Measurements from ENCODE around the gene XK. TPM values are rescaled to one million over a fixed set of nuclear protein-coding genes. Genes with fewer than 3 reads are reported as not detected.
A peak's percentile ranks its signal among the peaks of the same experiment; 100 is the strongest.
"Not testable (repeated sequence)": the region's sequence is repeated elsewhere in the genome, so short reads cannot be mapped to it uniquely, and the experiment has no call there.

XK gene
- total RNA-seq, 2 experiments from 2014 or later: 0.07 TPM; not detected in 1

GRCh38 chrX:37644381-37645305, 40.9 kb upstream of the XK start:
- TF ChIP-seq, protein P1, sequence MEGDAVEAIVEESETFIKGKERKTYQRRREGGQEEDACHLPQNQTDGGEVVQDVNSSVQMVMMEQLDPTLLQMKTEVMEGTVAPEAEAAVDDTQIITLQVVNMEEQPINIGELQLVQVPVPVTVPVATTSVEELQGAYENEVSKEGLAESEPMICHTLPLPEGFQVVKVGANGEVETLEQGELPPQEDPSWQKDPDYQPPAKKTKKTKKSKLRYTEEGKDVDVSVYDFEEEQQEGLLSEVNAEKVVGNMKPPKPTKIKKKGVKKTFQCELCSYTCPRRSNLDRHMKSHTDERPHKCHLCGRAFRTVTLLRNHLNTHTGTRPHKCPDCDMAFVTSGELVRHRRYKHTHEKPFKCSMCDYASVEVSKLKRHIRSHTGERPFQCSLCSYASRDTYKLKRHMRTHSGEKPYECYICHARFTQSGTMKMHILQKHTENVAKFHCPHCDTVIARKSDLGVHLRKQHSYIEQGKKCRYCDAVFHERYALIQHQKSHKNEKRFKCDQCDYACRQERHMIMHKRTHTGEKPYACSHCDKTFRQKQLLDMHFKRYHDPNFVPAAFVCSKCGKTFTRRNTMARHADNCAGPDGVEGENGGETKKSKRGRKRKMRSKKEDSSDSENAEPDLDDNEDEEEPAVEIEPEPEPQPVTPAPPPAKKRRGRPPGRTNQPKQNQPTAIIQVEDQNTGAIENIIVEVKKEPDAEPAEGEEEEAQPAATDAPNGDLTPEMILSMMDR (IDR thresholded peaks at IDR 0.05): no peak
- H3K4me3 Mint-ChIP-seq: no peak overlapping the region
- ATAC-seq (no peak), DNase-seq (no peak)
- intact Hi-C loops (cut with micrococcal nuclease): no loop called here
- CTCF ChIA-PET: no interaction called here
- no peaks in the 10 kb centered on the region for H3K27me3 Mint-ChIP-seq
- H3K27ac Mint-ChIP-seq: no peak overlapping the region
- no peaks in the 10 kb centered on the region for H3K36me3 Mint-ChIP-seq (ENCODE audit: low read depth)
- no peaks in the 10 kb centered on the region for H3K4me1 Mint-ChIP-seq (ENCODE audit: low read depth)
- POLR2A ChIA-PET: no interaction called here
- H3K9me3 Mint-ChIP-seq: no peaks in the 10 kb centered on the region

DNA sequence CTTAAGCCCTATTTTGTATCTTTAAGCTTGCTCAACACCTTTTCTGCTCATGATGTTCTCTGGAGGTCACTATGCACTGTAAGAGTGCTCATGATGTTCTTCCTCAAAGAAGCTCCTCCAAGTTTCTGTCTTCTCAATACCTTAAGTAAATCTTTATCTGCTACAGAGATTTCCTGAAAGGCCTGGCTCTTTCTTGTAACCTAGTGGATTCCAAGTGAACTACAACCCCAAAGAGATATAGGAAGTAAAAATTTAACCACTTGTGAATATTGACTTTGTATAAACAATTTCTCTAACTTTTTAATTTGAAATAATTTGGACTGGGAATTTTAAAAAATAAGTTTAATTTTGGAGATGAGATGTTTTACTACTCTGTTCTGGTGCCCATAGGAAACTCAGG, 39.3 kb upstream of the XK start:
- Mint-ChIP-seq H3K27me3 (no peaks in the 10 kb centered on the region), H3K27ac (no peak overlapping the region), H3K4me3 (no peak overlapping the region), H3K4me1 (ENCODE audit: low read depth) (no peaks in the 10 kb centered on the region), H3K36me3 (ENCODE audit: low read depth) (no peaks in the 10 kb centered on the region), H3K9me3 (no peaks in the 10 kb centered on the region)
- ATAC-seq (no peak), DNase-seq (no peak)
- ChIA-PET POLR2A (no interaction called here), CTCF (no interaction called here)
- intact Hi-C loops (cut with micrococcal nuclease): no loop called here
- TF ChIP-seq, protein P1 (IDR thresholded peaks at IDR 0.05): no peak

DNA sequence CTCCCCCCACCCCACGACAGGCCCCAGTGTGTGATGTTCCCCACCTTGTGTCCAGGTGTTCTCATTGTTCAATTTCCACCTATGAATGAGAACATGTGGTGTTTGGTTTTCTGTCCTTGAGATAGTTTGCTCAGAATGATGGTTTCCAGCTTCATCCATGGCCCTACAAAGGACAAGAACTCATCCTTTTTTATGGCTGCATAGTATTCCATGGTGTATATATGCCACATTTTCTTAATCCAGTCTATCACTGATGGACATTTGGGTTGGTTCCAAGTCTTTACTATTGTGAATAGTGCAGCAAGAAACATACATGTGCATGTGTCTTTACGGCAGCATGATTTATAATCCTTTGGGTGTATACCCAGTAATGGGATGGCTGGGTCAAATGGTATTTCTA, 34.7 kb upstream of the XK start:
- ATAC-seq; H3K27me3 Mint-ChIP-seq; H3K36me3 Mint-ChIP-seq (ENCODE audit: low read depth): not testable (repeated sequence)

GRCh38 chrX:37651921-37652452, 33.6 kb upstream of the XK start:
- CTCF ChIA-PET: no interaction called here
- no peaks in the 10 kb centered on the region for H3K4me1 Mint-ChIP-seq (ENCODE audit: low read depth)
- no peaks in the 10 kb centered on the region for H3K9me3 Mint-ChIP-seq
- ATAC-seq (no peak), DNase-seq (peak; percentile 9)
- no peaks in the 10 kb centered on the region for H3K36me3 Mint-ChIP-seq (ENCODE audit: low read depth)
- TF ChIP-seq, protein P1 (IDR thresholded peaks at IDR 0.05): no peak
- no peaks in the 10 kb centered on the region for H3K27me3 Mint-ChIP-seq
- intact Hi-C loops (cut with micrococcal nuclease): no loop called here
- H3K4me3 Mint-ChIP-seq: no peak overlapping the region
- H3K27ac Mint-ChIP-seq: no peak overlapping the region
- POLR2A ChIA-PET: no interaction called here

More for the DNA sequence above, 34.7 kb upstream of the XK start:
- POLR2A ChIA-PET; H3K4me1 Mint-ChIP-seq (ENCODE audit: low read depth); H3K27ac Mint-ChIP-seq; intact Hi-C loops (cut with micrococcal nuclease); H3K4me3 Mint-ChIP-seq; CTCF ChIA-PET; DNase-seq; H3K9me3 Mint-ChIP-seq: not testable (repeated sequence)

DNA sequence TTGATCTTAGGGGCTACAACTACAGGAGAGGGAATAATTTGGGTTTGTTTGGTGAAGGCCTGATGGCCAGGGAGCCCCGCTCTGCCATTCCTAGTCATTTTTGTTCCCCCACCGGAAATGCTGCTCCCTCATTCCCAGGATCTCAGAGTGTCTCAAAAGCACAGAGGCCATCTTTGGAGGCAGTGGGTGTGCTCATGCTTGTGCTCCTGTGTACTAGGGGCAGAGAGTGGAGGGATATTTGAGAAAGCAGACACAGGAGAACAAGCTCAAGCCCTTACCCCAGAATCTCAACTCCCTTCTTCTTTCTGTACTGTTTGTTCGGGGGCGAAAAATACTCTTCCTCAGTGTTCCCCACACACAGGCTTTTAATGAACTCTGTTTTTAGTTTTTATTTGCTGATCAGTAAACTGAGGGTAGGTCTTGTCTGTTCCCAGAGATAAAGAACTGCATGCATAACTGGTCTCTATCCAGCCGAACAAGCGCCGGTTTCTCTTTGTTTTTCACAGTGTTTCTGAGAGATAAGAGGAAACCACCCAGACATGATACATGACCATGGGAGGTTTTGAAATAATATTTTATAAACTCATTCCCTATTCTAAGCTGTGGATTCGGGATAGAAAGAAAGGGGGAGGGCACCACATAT, 32.9 kb upstream of the XK start:
- ATAC-seq (no peak), DNase-seq (no peak)
- ChIA-PET POLR2A (no interaction called here), CTCF (no interaction called here)
- H3K27me3 Mint-ChIP-seq: no peaks in the 10 kb centered on the region
- intact Hi-C loops (cut with micrococcal nuclease): no loop called here
- H3K36me3 Mint-ChIP-seq (ENCODE audit: low read depth): no peaks in the 10 kb centered on the region
- no peak overlapping the region for H3K4me3 Mint-ChIP-seq
- no peaks in the 10 kb centered on the region for H3K9me3 Mint-ChIP-seq
- TF ChIP-seq, protein P1 (IDR thresholded peaks at IDR 0.05): no peak
- H3K4me1 Mint-ChIP-seq (ENCODE audit: low read depth): no peaks in the 10 kb centered on the region
- H3K27ac Mint-ChIP-seq: no peak overlapping the region
